Heart left ventricle (tissue), 16 donors: ENCODE results near the gene MPST. TPM values are rescaled to one million over a fixed set of nuclear protein-coding genes. Genes with fewer than 3 reads are reported as not detected.

Experiments used
- ATAC-seq, 4 donors: fragments of 200-7000 bp; cut with Tn5 transposase; one replicate each; pipeline ENCODE4 v1.9.1; 2020 to 2022; ENCODE audit warnings: moderate library complexity in 4 of 4, mild to moderate bottlenecking in 3 of 4, moderate number of reproducible peaks in 1 of 4
- DNase-seq, 5 donors: peaks; one replicate each; pipeline ENCODE4 v3.0.0-alpha.2; 2020
- H3K27ac ChIP-seq, 12 donors: fragments of 200-600 bp; sonication (generic) in 4 of 12; one replicate each; pipeline versions ENCODE4 v1.5.0 to v1.8.0; 2016 to 2022; ENCODE audit warnings: mild to moderate bottlenecking in 2 of 12
- H3K27me3 ChIP-seq, 9 donors: fragments of 200-600 bp; sonication (generic) in 2 of 9; one replicate each; pipeline versions ENCODE4 v1.5.1 to v1.8.0; 2016 to 2022; ENCODE audit warnings: mild to moderate bottlenecking in 3 of 9
- H3K36me3 ChIP-seq, 9 donors: fragments of 200-600 bp; sonication (generic) in 2 of 9; one replicate each; pipeline versions ENCODE4 v1.5.0 to v1.8.0; 2018 to 2022; ENCODE audit warnings: mild to moderate bottlenecking in 2 of 9
- H3K4me1 ChIP-seq, 12 donors: fragments of 200-600 bp; sonication (generic) in 4 of 12; one replicate each; pipeline versions ENCODE4 v1.5.0 to v1.8.0; 2016 to 2022; ENCODE audit warnings: mild to moderate bottlenecking in 3 of 12
- H3K4me3 ChIP-seq, 12 donors: fragments of 200-600 bp; sonication (generic) in 4 of 12; one replicate each; pipeline versions ENCODE4 v1.5.0 to v1.8.0; 2017 to 2022; ENCODE audit warnings: mild to moderate bottlenecking in 9 of 12, moderate library complexity in 4 of 12
- H3K9me3 ChIP-seq, 12 donors: fragments of 200-600 bp; sonication (generic) in 4 of 12; one replicate each; pipeline versions ENCODE4 v1.5.0 to v1.8.0; 2016 to 2022; ENCODE audit warnings: mild to moderate bottlenecking in 1 of 12
- CTCF ChIP-seq, 12 donors: fragments of 200-600 bp; sonication (generic) in 4 of 12; IDR thresholded peaks; one replicate each; pipeline versions ENCODE4 v1.5.0 to v1.8.0; 2018 to 2022; ENCODE audit warnings: antibody characterized with exemption in 12 of 12, mild to moderate bottlenecking in 5 of 12
- POLR2A ChIP-seq, 2 donors: fragments of 450-650 bp; IDR thresholded peaks; one replicate each; pipeline ENCODE4 v1.6.1; 2017; ENCODE audit warnings: antibody characterized with exemption in 2 of 2, mild to moderate bottlenecking in 2 of 2, moderate library complexity in 2 of 2
- WGBS, 4 donors: extraction: QIAGEN DNeasy Blood & Tissue Kit in 2 of 4; methylation state at CpG; one replicate each; pipeline versions ENCODE4 v1.1.5 to v1.1.7; 2013 to 2018; 5-methylcytosine and 5-hydroxymethylcytosine counted together
- intact Hi-C, 10 donors: fragments of 100-400 bp; cut with DNase I; formaldehyde crosslinking; loops; one replicate each; pipeline versions ENCODE4 v1.11.1 to v1.14.2; 2022
- polyA plus RNA-seq, 2 donors: library from polyadenylated mRNA; stranded (reverse); fragments of 200-250 nt; gene quantifications; one replicate each; pipeline ENCODE4 v1.2.3, GENCODE V29; 2013
- total RNA-seq, 9 donors: library from RNA; depleted of rRNA in 2 of 9; stranded (reverse); fragments of >200 nt in 2 of 9; fragmentation: NEBNext Ultra II Directional in 3 of 9; extraction: Animal tissue kit (Norgen Biotek cat#: 25700) in 3 of 9; gene quantifications; one replicate each; pipeline versions ENCODE4 v1.1.0 to v1.2.4, GENCODE V29; 2016 to 2023
- donor health status: ischemic (EF 13 %, LVEDD 7.1; RV severe dilation, severe dysfunction).
- donor health status: healthy with polysubstance abuse.
- donor health status: DM: no; HTN: yes; CAD: no.
- donor health status: DM: no; HTN: no; CAD: no.
- donor health status: ischemic (EF 25% LVEDD 6.9; RV normal size, moderate dysfunction).
- donor health status: ischemic (EF 25% LVEDD 5.7; RV mildly dilated, moderate dysfunction).
- donor health status: healthy.
- donor health status: DM: yes; HTN: yes; CAD: no.
- donor health status: ischemic (EF 35%, LVEDD 5.7; RV mildly dilated, moderate dysfunction).
- donor health status: nonischemic (EF 11% LVEDD 7.7; RV severe dilation, severe dysfunction).
- donor health status: DM: yes; HTN: yes; CAD: no.
- donor health status: PGD.
- donor health status: ischemic (EF 29% LVEDD 5.4; RV normal size, mild dysfunction).
- donor health status: nonischemic (EF 23%, LVEDD 6.1; RV moderate dilation, normal function).

MPST gene
- total and polyA plus RNA-seq, 11 donors = 27.5 to 157 (median 59.9) TPM

GRCh38 chr22:37015587-37015878 lies 4.0 kb upstream of the MPST start:
- H3K27me3 ChIP-seq = no peaks in the 10 kb centered on the region
- H3K4me3 ChIP-seq = no peak overlapping the region
- DNase-seq (no peak), ATAC-seq (no peak)
- peaks cover 0 to 10% (median 0%) of the 10 kb centered on the region in 9 donors for H3K36me3 ChIP-seq
- 80 to 92% (median 87%) methylated on average over 4 of the region's 4 CpGs for WGBS, 4 donors
- H3K4me1 ChIP-seq = peaks cover 7 to 69% (median 39%) of the 10 kb centered on the region in 12 donors
- H3K27ac ChIP-seq = no peak overlapping the region
- no peaks in the 10 kb centered on the region for H3K9me3 ChIP-seq
- intact Hi-C loops = no loop called here
- TF ChIP-seq POLR2A (IDR thresholded peaks at IDR 0.05) (no peak), CTCF (IDR thresholded peaks at IDR 0.05) (no peak)

- H3K27ac ChIP-seq = peak overlapping the region in 2 of 12 donors; percentile 6 to 20
- intact Hi-C loops = no loop called here
These were observed 3.2 kb upstream of the MPST start for GRCh38 chr22:37016134-37016910.

GRCh38 chr22:37017356-37017755 lies 2.2 kb upstream of the MPST start:
- no peaks in the 10 kb centered on the region for H3K9me3 ChIP-seq
- H3K36me3 ChIP-seq = peaks cover 0 to 10% (median 0%) of the 10 kb centered on the region in 9 donors
- DNase-seq (peak in 2 of 5 donors; percentile 54 to 72), ATAC-seq (no peak)
- peak overlapping the region in 5 of 12 donors; percentile 0 to 93 (median 18) for H3K27ac ChIP-seq
- intact Hi-C loops = no loop called here
- no peaks in the 10 kb centered on the region for H3K27me3 ChIP-seq
- 69 to 71% (median 69%) methylated on average over 6 to 10 of the region's 10 CpGs for WGBS, 4 donors
- H3K4me3 ChIP-seq = peak overlapping the region in 3 of 12 donors; percentile 13 to 98 (median 93)
- TF ChIP-seq POLR2A (IDR thresholded peaks at IDR 0.05) = no peak
- no peak for TF ChIP-seq CTCF (IDR thresholded peaks at IDR 0.05)
- peaks cover 9 to 70% (median 44%) of the 10 kb centered on the region in 12 donors for H3K4me1 ChIP-seq

More at GRCh38 chr22:37016134-37016910, 3.2 kb upstream of the MPST start:
- Histone ChIP-seq H3K36me3 (peaks cover 0 to 10% (median 0%) of the 10 kb centered on the region in 9 donors), H3K4me1 (peaks cover 9 to 70% (median 46%) of the 10 kb centered on the region in 12 donors), H3K4me3 (no peak overlapping the region), H3K27me3 (no peaks in the 10 kb centered on the region), H3K9me3 (no peaks in the 10 kb centered on the region)
- ATAC-seq = no peak
- WGBS, 4 donors = 90 to 92% (median 90%) methylated on average over 14 of the region's 14 CpGs
- DNase-seq = no peak
- no peak for TF ChIP-seq POLR2A (IDR thresholded peaks at IDR 0.05)
- no peak for TF ChIP-seq CTCF (IDR thresholded peaks at IDR 0.05)

- no peaks in the 10 kb centered on the region for H3K27me3 ChIP-seq
- no peak for DNase-seq
- H3K36me3 ChIP-seq = peaks cover 0 to 10% (median 0%) of the 10 kb centered on the region in 9 donors
- no peaks in the 10 kb centered on the region for H3K9me3 ChIP-seq
- 66 to 70% (median 68%) methylated on average over 41 to 45 of the region's 45 CpGs for WGBS, 4 donors
- TF ChIP-seq POLR2A (IDR thresholded peaks at IDR 0.05) (no peak), CTCF (IDR thresholded peaks at IDR 0.05) (no peak)
- H3K27ac ChIP-seq = peak overlapping the region; percentile 87 to 98 (median 96)
- H3K4me3 ChIP-seq = peak overlapping the region; percentile 66 to 99 (median 90)
- H3K4me1 ChIP-seq = peaks cover 9 to 74% (median 45%) of the 10 kb centered on the region in 12 donors
- intact Hi-C loops = loop anchor here in 1 of 10 donors (2.0 kb wide), 1 partner anchor 39 kb away; no protein-coding TSS in a partner anchor
- ATAC-seq = peak in 2 of 4 donors; percentile 1 to 11
These were observed 1.3 kb upstream of the MPST start for GRCh38 chr22:37018086-37018814.
